H9 (cell line): ENCODE results near the gene LARGE1. TPM values are rescaled to one million over a fixed set of nuclear protein-coding genes. Genes with fewer than 3 reads are reported as not detected.
"Not testable (repeated sequence)": the region's sequence is repeated elsewhere in the genome, so short reads cannot be mapped to it uniquely, and the experiment has no call there.

ENCODE experiments used
- DNase-seq: peaks from one replicate; pipeline ENCODE4 v3.0.0-alpha.2; 2017
- H2AFZ ChIP-seq: one replicate; pipeline ENCODE4 v1.6.1; 2013; ENCODE audit warnings: mild to moderate bottlenecking, low read length, control low read depth, moderate library complexity
- H2AK5ac ChIP-seq: 2 replicates; pipeline ENCODE4 v1.6.1; 2013; ENCODE audit warnings: low read length, control low read depth, mixed read lengths; ENCODE audit not compliant: insufficient read length
- H2BK120ac ChIP-seq: one replicate; pipeline ENCODE4 v1.6.1; 2013; ENCODE audit warnings: low read depth, mild to moderate bottlenecking, low read length, control low read depth, inconsistent platforms; ENCODE audit not compliant: poor library complexity, severe bottlenecking
- H2BK12ac ChIP-seq: 2 replicates; pipeline ENCODE4 v1.6.1; 2013; ENCODE audit warnings: low read length, control low read depth, mixed read lengths, low read depth; ENCODE audit not compliant: insufficient read length
- H2BK15ac ChIP-seq: 2 replicates; pipeline ENCODE4 v1.6.1; 2013; ENCODE audit warnings: low read depth, low read length, control low read depth
- H2BK20ac ChIP-seq: one replicate; pipeline ENCODE4 v1.6.1; 2013; ENCODE audit warnings: low read depth, mild to moderate bottlenecking, low read length, control low read depth, inconsistent platforms; ENCODE audit not compliant: poor library complexity, severe bottlenecking
- H2BK5ac ChIP-seq: 2 replicates; pipeline ENCODE4 v1.6.1; 2013; ENCODE audit warnings: low read length, control low read depth, mixed read lengths; ENCODE audit not compliant: insufficient read length
- H3K14ac ChIP-seq: 2 replicates; pipeline ENCODE4 v1.6.1; 2013; ENCODE audit warnings: low read length, control low read depth; ENCODE audit not compliant: insufficient read depth
- H3K18ac ChIP-seq: 2 replicates; pipeline ENCODE4 v1.6.1; 2013; ENCODE audit warnings: low read depth, mild to moderate bottlenecking, mixed read lengths, low read length, control low read depth; ENCODE audit not compliant: insufficient read length
- H3K23ac ChIP-seq: 2 replicates; pipeline ENCODE4 v1.6.1; 2013; ENCODE audit warnings: low read length, control low read depth, mixed read lengths, low read depth; ENCODE audit not compliant: insufficient read length
- H3K23me2 ChIP-seq: 2 replicates; pipeline ENCODE4 v1.6.1; 2013; ENCODE audit warnings: low read depth, mild to moderate bottlenecking, mixed read lengths, low read length, control low read depth; ENCODE audit not compliant: insufficient read length, poor library complexity, severe bottlenecking
- H3K27ac ChIP-seq: 2 replicates; pipeline ENCODE4 v1.5.1; 2013; ENCODE audit warnings: low read length, control low read depth, mixed read lengths, low read depth; ENCODE audit not compliant: insufficient read length
- H3K27me3 ChIP-seq: 2 replicates; pipeline ENCODE4 v1.6.1; 2013; ENCODE audit warnings: low read length, control low read depth, inconsistent platforms; ENCODE audit not compliant: insufficient read depth
- H3K4ac ChIP-seq: 2 replicates; pipeline ENCODE4 v1.6.1; 2013; ENCODE audit warnings: low read depth, mild to moderate bottlenecking, control low read depth, inconsistent platforms, low read length, moderate library complexity
- H3K4me1 ChIP-seq: 2 replicates; pipeline ENCODE4 v1.6.1; 2013; ENCODE audit warnings: low read length, control low read depth, inconsistent platforms; ENCODE audit not compliant: insufficient read depth
- H3K4me2 ChIP-seq: 2 replicates; pipeline ENCODE4 v1.6.1; 2013; ENCODE audit warnings: low read length, control low read depth, mixed read lengths; ENCODE audit not compliant: insufficient read length, insufficient read depth
- H3K56ac ChIP-seq: 2 replicates; pipeline ENCODE4 v1.6.1; 2013; ENCODE audit warnings: low read depth, mild to moderate bottlenecking, mixed read lengths, low read length, control low read depth; ENCODE audit not compliant: insufficient read length
- H3K79me1 ChIP-seq: 2 replicates; pipeline ENCODE4 v1.6.1; 2013; ENCODE audit warnings: low read depth, mild to moderate bottlenecking, moderate library complexity, low read length, control low read depth, inconsistent platforms; ENCODE audit not compliant: insufficient read depth, poor library complexity, severe bottlenecking
- H3K79me2 ChIP-seq: 2 replicates; pipeline ENCODE4 v1.6.1; 2013; ENCODE audit warnings: low read length, control low read depth, inconsistent platforms; ENCODE audit not compliant: insufficient read depth
- H3K9ac ChIP-seq: 2 replicates; pipeline ENCODE4 v1.6.1; 2013; ENCODE audit warnings: low read length, control low read depth, mixed read lengths; ENCODE audit not compliant: insufficient read length; ENCODE audit errors: extremely low read depth
- H3K9me3 ChIP-seq: one replicate; pipeline ENCODE4 v1.6.1; 2013; ENCODE audit warnings: low read depth, low read length, inconsistent platforms; ENCODE audit not compliant: control insufficient read depth
- H3T11ph ChIP-seq: one replicate; pipeline ENCODE4 v1.6.1; 2013; ENCODE audit warnings: mild to moderate bottlenecking, low read length, control low read depth, inconsistent platforms
- H4K20me1 ChIP-seq: one replicate; pipeline ENCODE4 v1.6.1; 2013; ENCODE audit not compliant: control insufficient read depth, insufficient read length, insufficient read depth
- H4K5ac ChIP-seq: 2 replicates; pipeline ENCODE4 v1.6.1; 2013; ENCODE audit warnings: low read depth, mild to moderate bottlenecking, mixed read lengths, low read length, control low read depth; ENCODE audit not compliant: insufficient read length
- H4K8ac ChIP-seq: replicated peaks from 2 replicates; pipeline ENCODE4 v1.6.1; 2013; ENCODE audit warnings: low read length, control low read depth, mixed read lengths, low read depth; ENCODE audit not compliant: insufficient read length
- H4K91ac ChIP-seq: 2 replicates; pipeline ENCODE4 v1.6.1; 2013; ENCODE audit warnings: low read depth, mild to moderate bottlenecking, moderate library complexity, mixed read lengths, low read length, control low read depth; ENCODE audit not compliant: insufficient read length
- H3K27ac Mint-ChIP-seq, 3 experiments: 2 replicates in 2 of 3; 3 replicates in 1 of 3; pipeline ENCODE4 v1.8.0; 2020 to 2021; ENCODE audit warnings: mixed read lengths in 3 of 3, mild to moderate bottlenecking in 1 of 3, moderate library complexity in 1 of 3
- H3K27me3 Mint-ChIP-seq: 2 replicates; pipeline ENCODE4 v1.8.0; 2021; ENCODE audit warnings: low read depth, mild to moderate bottlenecking, moderate library complexity, mixed read lengths
- H3K36me3 Mint-ChIP-seq, 3 experiments: 2 replicates in 2 of 3; 3 replicates in 1 of 3; pipeline ENCODE4 v1.8.0; 2020 to 2021; ENCODE audit warnings: low read depth in 3 of 3, mixed read lengths in 3 of 3; ENCODE audit not compliant: insufficient read depth in 1 of 3
- H3K4me1 Mint-ChIP-seq, 2 experiments: 2 replicates each; pipeline ENCODE4 v1.8.0; 2020; ENCODE audit warnings: mixed read lengths in 2 of 2
- H3K4me3 Mint-ChIP-seq, 2 experiments: 2 replicates in 1 of 2; 3 replicates in 1 of 2; pipeline ENCODE4 v1.8.0; 2020 to 2021; ENCODE audit warnings: mild to moderate bottlenecking in 2 of 2, mixed read lengths in 2 of 2, moderate library complexity in 1 of 2
- H3K9me3 Mint-ChIP-seq, 2 experiments: 2 replicates in 1 of 2; 3 replicates in 1 of 2; pipeline ENCODE4 v1.8.0; 2020; ENCODE audit warnings: mild to moderate bottlenecking in 2 of 2, mixed read lengths in 2 of 2, moderate library complexity in 1 of 2
- CTCF ChIP-seq: fragments of 200-600 bp; sonication (generic); conservative IDR thresholded peaks from 3 replicates; pipeline ENCODE4 v1.8.0; 2021; ENCODE audit warnings: antibody characterized with exemption, mild to moderate bottlenecking
- WGBS: extraction: QIAGEN DNeasy Blood & Tissue Kit; methylation state at CpG from one replicate; pipeline ENCODE4 v1.1.7; 2013; ENCODE audit warnings: missing lambda C conversion rate, low lambda C conversion rate, mixed read lengths; ENCODE audit not compliant: insufficient read length; ENCODE audit errors: extremely low coverage; 5-methylcytosine and 5-hydroxymethylcytosine counted together
- total RNA-seq: library from RNA; stranded (reverse); gene quantifications from 2 replicates; pipeline ENCODE4 v1.2.1, GENCODE V29; 2021

Gene LARGE1
- total RNA-seq, 1 experiment from 2014 or later = 43.5 TPM

GRCh38 chr22:33372875-33373274 lies 547.4 kb downstream of the LARGE1 start:
- Histone ChIP-seq H3K23ac (no peak overlapping the region), H4K91ac (no peak overlapping the region), H2BK120ac (no peak overlapping the region), H2AK5ac (no peak overlapping the region), H3K27me3 (no peaks in the 10 kb centered on the region), H3K9ac (no peak overlapping the region), H2BK12ac (no peak overlapping the region), H2BK20ac (no peak overlapping the region), H3K56ac (no peak overlapping the region), H2BK5ac (no peak overlapping the region), H3K79me2 (no peaks in the 10 kb centered on the region), H3K14ac (no peak overlapping the region), H3K4ac (no peak overlapping the region), H3T11ph (no peak overlapping the region), H3K79me1 (no peaks in the 10 kb centered on the region), H2BK15ac (no peak overlapping the region), H3K18ac (no peak overlapping the region), H4K8ac (no peak overlapping the region), H3K27ac (no peak overlapping the region), H4K5ac (no peak overlapping the region), H3K4me1 (no peaks in the 10 kb centered on the region), H3K9me3 (peaks cover 5% of the 10 kb centered on the region), H3K23me2 (no peaks in the 10 kb centered on the region), H3K4me2 (no peak overlapping the region), H4K20me1 (no peaks in the 10 kb centered on the region), H2AFZ (no peak overlapping the region)
- WGBS = 100% methylated on average over 1 of the region's 1 CpG
- Mint-ChIP-seq H3K27ac (no peak overlapping the region), H3K4me1 (no peaks in the 10 kb centered on the region), H3K4me3 (no peak overlapping the region), H3K36me3 (peaks cover 24 to 37% (median 27%) of the 10 kb centered on the region in 3 experiments), H3K27me3 (peaks cover 3% of the 10 kb centered on the region; the same call in 1 of the 2 replicates), H3K9me3 (peaks cover 29 to 32% of the 10 kb centered on the region in 2 experiments)
- no peak for TF ChIP-seq CTCF
- DNase-seq = no peak

GRCh38 chr22:33363256-33363655 lies 557.0 kb downstream of the LARGE1 start:
- H3K4me2 ChIP-seq, H3K79me2 ChIP-seq, H3K9ac ChIP-seq, H3K18ac ChIP-seq, H3T11ph ChIP-seq, H4K20me1 ChIP-seq, H3K23ac ChIP-seq, H2BK12ac ChIP-seq, H3K9me3 ChIP-seq, H2BK20ac ChIP-seq, H3K79me1 ChIP-seq, H2BK120ac ChIP-seq, H2BK5ac ChIP-seq, H3K4ac ChIP-seq, H3K23me2 ChIP-seq, H3K27ac Mint-ChIP-seq, H4K91ac ChIP-seq, H3K4me3 Mint-ChIP-seq, H2AK5ac ChIP-seq, H3K27me3 ChIP-seq, H4K5ac ChIP-seq, H3K27ac ChIP-seq, H2BK15ac ChIP-seq, H3K9me3 Mint-ChIP-seq, H3K4me1 ChIP-seq, H3K14ac ChIP-seq, H4K8ac ChIP-seq, H3K56ac ChIP-seq, H2AFZ ChIP-seq, DNase-seq: not testable (repeated sequence)
- peaks cover 40% of the 10 kb centered on the region for H3K27me3 Mint-ChIP-seq
- H3K4me1 Mint-ChIP-seq = peaks cover 9 to 11% of the 10 kb centered on the region in 2 experiments
- no CpG with 5 or more reads among the region's 5 CpGs for WGBS
- peaks cover 6 to 10% (median 7%) of the 10 kb centered on the region in 3 experiments; a peak in 6 of 7 replicates for H3K36me3 Mint-ChIP-seq
